ENCODE measurements around the gene EMC10. TPM values are rescaled to one million over a fixed set of nuclear protein-coding genes. Genes with fewer than 3 reads are reported as not detected.

The EMC10 gene
- total and polyA plus RNA-seq, 10 of the 15 experiments (the other 5 are each of a cell fraction or from before 2014, with no cell fraction given) = 2.5 to 77.3 (median 20.3) TPM

DNA sequence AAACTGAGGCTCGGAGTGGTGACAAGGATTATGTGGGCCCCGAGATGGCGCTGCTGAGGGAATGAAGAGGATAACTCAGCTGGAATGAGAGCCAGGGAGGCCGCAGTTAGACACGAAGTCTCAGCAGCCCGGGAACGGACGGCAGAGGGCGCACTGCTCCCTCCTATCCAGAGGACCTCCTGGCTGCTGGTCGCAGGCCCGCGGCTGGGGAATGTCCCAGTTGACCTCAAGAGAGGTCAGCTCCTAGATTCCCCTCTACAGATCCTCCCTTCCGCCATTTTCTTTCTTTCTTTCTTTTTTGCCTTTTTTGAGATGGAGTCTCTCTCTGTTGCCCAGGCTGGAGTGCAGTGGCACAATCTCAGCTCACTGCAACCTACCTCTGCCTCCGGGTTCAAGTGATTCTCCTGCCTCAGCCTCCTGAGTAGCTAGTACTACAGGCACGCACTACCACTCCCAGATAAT is 61.5 kb downstream of the EMC10 start (continued):
- TF ChIP-seq IKZF1 (conservative IDR thresholded peaks at IDR 0.05) = peak; percentile 30; the same call in 1 of the 2 replicates
- peak; percentile 90 for TF ChIP-seq NR2C1 (IDR thresholded peaks at IDR 0.05)
- TF ChIP-seq, protein P1, sequence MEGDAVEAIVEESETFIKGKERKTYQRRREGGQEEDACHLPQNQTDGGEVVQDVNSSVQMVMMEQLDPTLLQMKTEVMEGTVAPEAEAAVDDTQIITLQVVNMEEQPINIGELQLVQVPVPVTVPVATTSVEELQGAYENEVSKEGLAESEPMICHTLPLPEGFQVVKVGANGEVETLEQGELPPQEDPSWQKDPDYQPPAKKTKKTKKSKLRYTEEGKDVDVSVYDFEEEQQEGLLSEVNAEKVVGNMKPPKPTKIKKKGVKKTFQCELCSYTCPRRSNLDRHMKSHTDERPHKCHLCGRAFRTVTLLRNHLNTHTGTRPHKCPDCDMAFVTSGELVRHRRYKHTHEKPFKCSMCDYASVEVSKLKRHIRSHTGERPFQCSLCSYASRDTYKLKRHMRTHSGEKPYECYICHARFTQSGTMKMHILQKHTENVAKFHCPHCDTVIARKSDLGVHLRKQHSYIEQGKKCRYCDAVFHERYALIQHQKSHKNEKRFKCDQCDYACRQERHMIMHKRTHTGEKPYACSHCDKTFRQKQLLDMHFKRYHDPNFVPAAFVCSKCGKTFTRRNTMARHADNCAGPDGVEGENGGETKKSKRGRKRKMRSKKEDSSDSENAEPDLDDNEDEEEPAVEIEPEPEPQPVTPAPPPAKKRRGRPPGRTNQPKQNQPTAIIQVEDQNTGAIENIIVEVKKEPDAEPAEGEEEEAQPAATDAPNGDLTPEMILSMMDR (IDR thresholded peaks at IDR 0.05 in 2 of 3, conservative IDR thresholded peaks at IDR 0.05 in 1 of 3; ENCODE audit: control insufficient read depth in 2 of 3, extremely low read depth in 1 of 3, insufficient read depth in 1 of 3, low read depth in 3 of 3, low read length in 3 of 3) = peak; percentile 77 to 83 (median 82)
- peak; percentile 55 for TF ChIP-seq NR2C2 (IDR thresholded peaks at IDR 0.05; ENCODE audit: borderline replicate concordance, control insufficient read depth, insufficient read length, low read depth)
- TF ChIP-seq RUNX3 (IDR thresholded peaks at IDR 0.05; ENCODE audit: low read length) = peak; percentile 14; the same call in 1 of the 2 replicates
- TF ChIP-seq, protein P2, sequence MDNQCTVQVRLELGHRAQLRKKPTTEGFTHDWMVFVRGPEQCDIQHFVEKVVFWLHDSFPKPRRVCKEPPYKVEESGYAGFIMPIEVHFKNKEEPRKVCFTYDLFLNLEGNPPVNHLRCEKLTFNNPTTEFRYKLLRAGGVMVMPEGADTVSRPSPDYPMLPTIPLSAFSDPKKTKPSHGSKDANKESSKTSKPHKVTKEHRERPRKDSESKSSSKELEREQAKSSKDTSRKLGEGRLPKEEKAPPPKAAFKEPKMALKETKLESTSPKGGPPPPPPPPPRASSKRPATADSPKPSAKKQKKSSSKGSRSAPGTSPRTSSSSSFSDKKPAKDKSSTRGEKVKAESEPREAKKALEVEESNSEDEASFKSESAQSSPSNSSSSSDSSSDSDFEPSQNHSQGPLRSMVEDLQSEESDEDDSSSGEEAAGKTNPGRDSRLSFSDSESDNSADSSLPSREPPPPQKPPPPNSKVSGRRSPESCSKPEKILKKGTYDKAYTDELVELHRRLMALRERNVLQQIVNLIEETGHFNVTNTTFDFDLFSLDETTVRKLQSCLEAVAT (IDR thresholded peaks at IDR 0.05) = 0 out of 2 replicates have a peak, but pooled peaks have one; percentile 15
- peak; percentile 97 for TF ChIP-seq NR2F1 (conservative IDR thresholded peaks at IDR 0.05)
- TF ChIP-seq IKZF2 (IDR thresholded peaks at IDR 0.05) = peak in 1 of 2 experiments; percentile 31; a peak in 1 of 4 replicates
- TF ChIP-seq, protein P3, sequence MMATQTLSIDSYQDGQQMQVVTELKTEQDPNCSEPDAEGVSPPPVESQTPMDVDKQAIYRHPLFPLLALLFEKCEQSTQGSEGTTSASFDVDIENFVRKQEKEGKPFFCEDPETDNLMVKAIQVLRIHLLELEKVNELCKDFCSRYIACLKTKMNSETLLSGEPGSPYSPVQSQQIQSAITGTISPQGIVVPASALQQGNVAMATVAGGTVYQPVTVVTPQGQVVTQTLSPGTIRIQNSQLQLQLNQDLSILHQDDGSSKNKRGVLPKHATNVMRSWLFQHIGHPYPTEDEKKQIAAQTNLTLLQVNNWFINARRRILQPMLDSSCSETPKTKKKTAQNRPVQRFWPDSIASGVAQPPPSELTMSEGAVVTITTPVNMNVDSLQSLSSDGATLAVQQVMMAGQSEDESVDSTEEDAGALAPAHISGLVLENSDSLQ (IDR thresholded peaks at IDR 0.05) = 0 out of 2 replicates have a peak, but pooled peaks have one; percentile 5
- TF ChIP-seq, protein P4, sequence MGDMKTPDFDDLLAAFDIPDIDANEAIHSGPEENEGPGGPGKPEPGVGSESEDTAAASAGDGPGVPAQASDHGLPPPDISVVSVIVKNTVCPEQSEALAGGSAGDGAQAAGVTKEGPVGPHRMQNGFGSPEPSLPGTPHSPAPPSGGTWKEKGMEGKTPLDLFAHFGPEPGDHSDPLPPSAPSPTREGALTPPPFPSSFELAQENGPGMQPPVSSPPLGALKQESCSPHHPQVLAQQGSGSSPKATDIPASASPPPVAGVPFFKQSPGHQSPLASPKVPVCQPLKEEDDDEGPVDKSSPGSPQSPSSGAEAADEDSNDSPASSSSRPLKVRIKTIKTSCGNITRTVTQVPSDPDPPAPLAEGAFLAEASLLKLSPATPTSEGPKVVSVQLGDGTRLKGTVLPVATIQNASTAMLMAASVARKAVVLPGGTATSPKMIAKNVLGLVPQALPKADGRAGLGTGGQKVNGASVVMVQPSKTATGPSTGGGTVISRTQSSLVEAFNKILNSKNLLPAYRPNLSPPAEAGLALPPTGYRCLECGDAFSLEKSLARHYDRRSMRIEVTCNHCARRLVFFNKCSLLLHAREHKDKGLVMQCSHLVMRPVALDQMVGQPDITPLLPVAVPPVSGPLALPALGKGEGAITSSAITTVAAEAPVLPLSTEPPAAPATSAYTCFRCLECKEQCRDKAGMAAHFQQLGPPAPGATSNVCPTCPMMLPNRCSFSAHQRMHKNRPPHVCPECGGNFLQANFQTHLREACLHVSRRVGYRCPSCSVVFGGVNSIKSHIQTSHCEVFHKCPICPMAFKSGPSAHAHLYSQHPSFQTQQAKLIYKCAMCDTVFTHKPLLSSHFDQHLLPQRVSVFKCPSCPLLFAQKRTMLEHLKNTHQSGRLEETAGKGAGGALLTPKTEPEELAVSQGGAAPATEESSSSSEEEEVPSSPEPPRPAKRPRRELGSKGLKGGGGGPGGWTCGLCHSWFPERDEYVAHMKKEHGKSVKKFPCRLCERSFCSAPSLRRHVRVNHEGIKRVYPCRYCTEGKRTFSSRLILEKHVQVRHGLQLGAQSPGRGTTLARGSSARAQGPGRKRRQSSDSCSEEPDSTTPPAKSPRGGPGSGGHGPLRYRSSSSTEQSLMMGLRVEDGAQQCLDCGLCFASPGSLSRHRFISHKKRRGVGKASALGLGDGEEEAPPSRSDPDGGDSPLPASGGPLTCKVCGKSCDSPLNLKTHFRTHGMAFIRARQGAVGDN (IDR thresholded peaks at IDR 0.05) = peak; percentile 57
- TF ChIP-seq RAD21 (IDR thresholded peaks at IDR 0.05; ENCODE audit: insufficient read depth, low read depth, low read length) = peak; percentile 58
- TF ChIP-seq, protein P5, sequence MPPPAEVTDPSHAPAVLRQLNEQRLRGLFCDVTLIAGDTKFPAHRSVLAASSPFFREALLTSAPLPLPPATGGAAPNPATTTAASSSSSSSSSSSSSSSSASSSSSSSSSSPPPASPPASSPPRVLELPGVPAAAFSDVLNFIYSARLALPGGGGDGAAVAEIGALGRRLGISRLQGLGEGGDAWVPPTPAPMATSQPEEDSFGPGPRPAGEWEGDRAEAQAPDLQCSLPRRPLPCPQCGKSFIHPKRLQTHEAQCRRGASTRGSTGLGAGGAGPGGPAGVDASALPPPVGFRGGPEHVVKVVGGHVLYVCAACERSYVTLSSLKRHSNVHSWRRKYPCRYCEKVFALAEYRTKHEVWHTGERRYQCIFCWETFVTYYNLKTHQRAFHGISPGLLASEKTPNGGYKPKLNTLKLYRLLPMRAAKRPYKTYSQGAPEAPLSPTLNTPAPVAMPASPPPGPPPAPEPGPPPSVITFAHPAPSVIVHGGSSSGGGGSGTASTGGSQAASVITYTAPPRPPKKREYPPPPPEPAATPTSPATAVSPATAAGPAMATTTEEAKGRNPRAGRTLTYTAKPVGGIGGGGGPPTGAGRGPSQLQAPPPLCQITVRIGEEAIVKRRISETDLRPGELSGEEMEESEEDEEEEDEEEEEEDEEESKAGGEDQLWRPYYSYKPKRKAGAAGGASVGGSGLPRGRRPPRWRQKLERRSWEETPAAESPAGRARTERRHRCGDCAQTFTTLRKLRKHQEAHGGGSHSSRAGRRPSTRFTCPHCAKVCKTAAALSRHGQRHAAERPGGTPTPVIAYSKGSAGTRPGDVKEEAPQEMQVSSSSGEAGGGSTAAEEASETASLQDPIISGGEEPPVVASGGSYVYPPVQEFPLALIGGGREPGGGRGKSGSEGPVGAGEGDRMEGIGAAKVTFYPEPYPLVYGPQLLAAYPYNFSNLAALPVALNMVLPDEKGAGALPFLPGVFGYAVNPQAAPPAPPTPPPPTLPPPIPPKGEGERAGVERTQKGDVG (CRISPR knock-in tag; IDR thresholded peaks at IDR 0.05) = no peak
